ENCODE data around the gene NKAIN1. TPM values are rescaled to one million over a fixed set of nuclear protein-coding genes. Genes with fewer than 3 reads are reported as not detected.

Gene NKAIN1
- total and polyA plus RNA-seq, 2 donors (not counting 3 experiments of a cell fraction or from before 2014, with no cell fraction given): 0.29 to 0.40 TPM

DNA sequence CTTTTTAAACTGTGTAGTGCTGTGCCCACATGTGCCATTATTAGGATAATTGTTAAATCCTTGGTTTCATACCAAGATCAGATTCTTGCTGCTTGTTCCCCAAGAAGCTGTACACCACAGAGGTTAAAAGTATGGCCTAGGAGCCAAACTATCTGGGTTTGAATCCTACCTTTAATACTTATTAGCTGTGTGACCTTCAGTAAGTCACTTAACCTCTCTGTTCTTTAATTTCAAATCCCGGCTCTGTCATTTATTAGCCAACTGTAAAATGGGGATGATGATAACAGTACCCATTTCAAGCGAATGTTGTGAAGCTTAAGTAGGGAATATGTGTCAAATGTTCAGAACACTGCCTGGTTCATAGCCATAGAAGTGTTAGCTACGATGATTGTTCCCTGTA lies 32.6 kb downstream of the NKAIN1 start:
- dilution Hi-C loops (cut with MboI; ENCODE audit: extremely low pct_ligation_motif_present, low sequenced_read_pairs) (no loop called here), intact Hi-C loops (cut with micrococcal nuclease) (no loop called here)
- Histone ChIP-seq H4K20me1 (replicated peaks; ENCODE audit: control insufficient read depth, extremely low read depth, insufficient read depth, low read length) (no peaks in the 10 kb centered on the region), H3K9me3 (replicated peaks; ENCODE audit: control insufficient read depth, insufficient read depth, low read length) (no peaks in the 10 kb centered on the region), H2AFZ (ENCODE audit: low read depth, low read length) (no peak overlapping the region), H3K4me1 (ENCODE audit: control insufficient read depth, extremely low read depth, insufficient read depth, low read length) (no peaks in the 10 kb centered on the region), H3K27me3 (ENCODE audit: control insufficient read depth in 2 of 2, insufficient read depth in 2 of 2, low read length in 2 of 2) (peaks cover 0 to 2% of the 10 kb centered on the region in 2 experiments), H3K4me3 (replicated peaks in 1 of 3; ENCODE audit: insufficient read depth in 1 of 3, low read depth in 1 of 3, low read length in 3 of 3) (no peak overlapping the region), H3K4me2 (ENCODE audit: insufficient read depth, low read length) (no peak overlapping the region), H3K9me1 (replicated peaks; ENCODE audit: control insufficient read depth, extremely low read depth, insufficient read depth, low read length) (no peaks in the 10 kb centered on the region), H3K27ac (ENCODE audit: insufficient read depth, low read depth, low read length) (no peak overlapping the region), H3K79me2 (ENCODE audit: control insufficient read depth, insufficient read depth, low read length) (no peaks in the 10 kb centered on the region), H3K9ac (replicated peaks; ENCODE audit: extremely low read depth, insufficient read depth, low read length) (no peak overlapping the region), H3K36me3 (ENCODE audit: control insufficient read depth in 2 of 2, extremely low read depth in 1 of 2, insufficient read depth in 2 of 2, low read length in 2 of 2) (no peaks in the 10 kb centered on the region)
- DNase-seq (ENCODE audit: low read depth, low spot score) (no peak), FAIRE-seq (no peak)
- ChIA-PET CTCF (interaction anchor here (1.0 kb wide), 1 partner anchor 26 kb away, joined by 4 read pairs; no protein-coding TSS in a partner anchor), POLR2A (no interaction called here)
- no TSS peak for BruUV-seq (replicated peaks)
- TF ChIP-seq FOS (IDR thresholded peaks at IDR 0.05; ENCODE audit: borderline replicate concordance, insufficient read depth, low read length) (no peak), POLR2A (IDR thresholded peaks at IDR 0.05; ENCODE audit: low read depth, low read length) (no peak), EZH2 (IDR thresholded peaks at IDR 0.05; ENCODE audit: borderline replicate concordance, low read depth, low read length, severe bottlenecking) (no peak), JUN (IDR thresholded peaks at IDR 0.05; ENCODE audit: borderline replicate concordance, insufficient read depth, insufficient read length, low read depth) (no peak)
- TF ChIP-seq, protein P1, sequence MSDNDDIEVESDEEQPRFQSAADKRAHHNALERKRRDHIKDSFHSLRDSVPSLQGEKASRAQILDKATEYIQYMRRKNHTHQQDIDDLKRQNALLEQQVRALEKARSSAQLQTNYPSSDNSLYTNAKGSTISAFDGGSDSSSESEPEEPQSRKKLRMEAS (IDR thresholded peaks at IDR 0.05; ENCODE audit: insufficient read depth, insufficient read length): no peak

DNA sequence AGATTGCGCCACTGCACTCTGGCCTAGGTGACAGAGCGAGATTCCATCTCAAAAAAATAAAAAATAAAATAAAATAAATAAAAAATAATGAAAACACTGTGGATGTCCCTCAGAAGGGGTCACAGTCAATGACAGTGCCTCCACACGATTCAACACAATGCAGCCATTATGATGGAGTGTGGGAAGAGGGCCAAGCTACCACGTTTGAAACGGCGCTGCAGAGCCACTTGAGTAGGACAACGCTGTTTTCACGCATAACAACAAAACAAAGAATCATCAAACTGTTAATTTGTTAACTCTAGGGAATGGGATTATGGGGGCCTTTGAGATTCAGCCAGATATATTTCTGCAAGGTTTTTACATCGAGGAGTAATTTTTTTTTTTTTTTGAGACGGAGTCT lies 36.5 kb downstream of the NKAIN1 start:
- Histone ChIP-seq H4K20me1 (replicated peaks; ENCODE audit: control insufficient read depth, extremely low read depth, insufficient read depth, low read length) (no peaks in the 10 kb centered on the region), H2AFZ (ENCODE audit: low read depth, low read length) (no peak overlapping the region), H3K4me1 (ENCODE audit: control insufficient read depth, extremely low read depth, insufficient read depth, low read length) (no peaks in the 10 kb centered on the region), H3K9me1 (replicated peaks; ENCODE audit: control insufficient read depth, extremely low read depth, insufficient read depth, low read length) (no peaks in the 10 kb centered on the region), H3K4me3 (replicated peaks in 1 of 3; ENCODE audit: insufficient read depth in 1 of 3, low read depth in 1 of 3, low read length in 3 of 3) (no peak overlapping the region), H3K79me2 (ENCODE audit: control insufficient read depth, insufficient read depth, low read length) (no peaks in the 10 kb centered on the region), H3K4me2 (ENCODE audit: insufficient read depth, low read length) (no peak overlapping the region), H3K27me3 (ENCODE audit: control insufficient read depth in 2 of 2, insufficient read depth in 2 of 2, low read length in 2 of 2) (peaks cover 0 to 2% of the 10 kb centered on the region in 2 experiments), H3K27ac (ENCODE audit: insufficient read depth, low read depth, low read length) (no peak overlapping the region), H3K9me3 (replicated peaks; ENCODE audit: control insufficient read depth, insufficient read depth, low read length) (no peaks in the 10 kb centered on the region), H3K9ac (replicated peaks; ENCODE audit: extremely low read depth, insufficient read depth, low read length) (no peak overlapping the region), H3K36me3 (ENCODE audit: control insufficient read depth in 2 of 2, extremely low read depth in 1 of 2, insufficient read depth in 2 of 2, low read length in 2 of 2) (no peaks in the 10 kb centered on the region)
- CTCF ChIA-PET: interaction anchor here (2.0 kb wide), 1 partner anchor 17 kb away, joined by 6 read pairs; no protein-coding TSS in a partner anchor
- dilution Hi-C loops (cut with MboI; ENCODE audit: extremely low pct_ligation_motif_present, low sequenced_read_pairs) (no loop called here), intact Hi-C loops (cut with micrococcal nuclease) (no loop called here)
- no TSS peak for BruUV-seq (replicated peaks)
- DNase-seq (ENCODE audit: low read depth, low spot score) (no peak), FAIRE-seq (no peak)
- TF ChIP-seq MYC (IDR thresholded peaks at IDR 0.05; ENCODE audit: low read depth, low read length) (no peak), GATA2 (IDR thresholded peaks at IDR 0.05; ENCODE audit: insufficient read depth, insufficient read length, low read depth, low read length) (no peak), JUN (IDR thresholded peaks at IDR 0.05; ENCODE audit: borderline replicate concordance, insufficient read depth, insufficient read length, low read depth) (no peak), POLR2A (IDR thresholded peaks at IDR 0.05; ENCODE audit: low read depth, low read length) (no peak), EZH2 (IDR thresholded peaks at IDR 0.05; ENCODE audit: borderline replicate concordance, low read depth, low read length, severe bottlenecking) (no peak), FOS (IDR thresholded peaks at IDR 0.05; ENCODE audit: borderline replicate concordance, insufficient read depth, low read length) (no peak)
- TF ChIP-seq, protein P1 (IDR thresholded peaks at IDR 0.05; ENCODE audit: insufficient read depth, insufficient read length): no peak
- TF ChIP-seq, protein P2, sequence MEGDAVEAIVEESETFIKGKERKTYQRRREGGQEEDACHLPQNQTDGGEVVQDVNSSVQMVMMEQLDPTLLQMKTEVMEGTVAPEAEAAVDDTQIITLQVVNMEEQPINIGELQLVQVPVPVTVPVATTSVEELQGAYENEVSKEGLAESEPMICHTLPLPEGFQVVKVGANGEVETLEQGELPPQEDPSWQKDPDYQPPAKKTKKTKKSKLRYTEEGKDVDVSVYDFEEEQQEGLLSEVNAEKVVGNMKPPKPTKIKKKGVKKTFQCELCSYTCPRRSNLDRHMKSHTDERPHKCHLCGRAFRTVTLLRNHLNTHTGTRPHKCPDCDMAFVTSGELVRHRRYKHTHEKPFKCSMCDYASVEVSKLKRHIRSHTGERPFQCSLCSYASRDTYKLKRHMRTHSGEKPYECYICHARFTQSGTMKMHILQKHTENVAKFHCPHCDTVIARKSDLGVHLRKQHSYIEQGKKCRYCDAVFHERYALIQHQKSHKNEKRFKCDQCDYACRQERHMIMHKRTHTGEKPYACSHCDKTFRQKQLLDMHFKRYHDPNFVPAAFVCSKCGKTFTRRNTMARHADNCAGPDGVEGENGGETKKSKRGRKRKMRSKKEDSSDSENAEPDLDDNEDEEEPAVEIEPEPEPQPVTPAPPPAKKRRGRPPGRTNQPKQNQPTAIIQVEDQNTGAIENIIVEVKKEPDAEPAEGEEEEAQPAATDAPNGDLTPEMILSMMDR (IDR thresholded peaks at IDR 0.05; ENCODE audit: extremely low read depth in 1 of 2, insufficient read depth in 1 of 2, low read depth in 1 of 2, low read length in 2 of 2): no peak
- POLR2A ChIA-PET: interaction anchor here (0.6 kb wide), 1 partner anchor 46 kb away, joined by 4 read pairs; no protein-coding TSS in a partner anchor
